Activated CD4-positive, alpha-beta T cell treated with anti-CD3 and anti-CD28 coated beads, Interleukin-2, Interleukin-6, amounts not matched to agents 100 ng/mL and 50 ng/mL, durations not matched to agents 16 hours and 8 hours (primary cell): Measurements from ENCODE around the gene ADAMTSL2.
A peak's percentile ranks its signal among the peaks of the same experiment; 100 is the strongest.

Source experiments
- DNase-seq: peaks from one replicate; pipeline ENCODE4 v3.0.0-alpha.2; 2020

Gene ADAMTSL2

GRCh38 chr9:133534346-133535291 lies at the start of gene ADAMTSL2:
TSS of gene ADAMTSL2 (plus strand) at chr9:133534704. CDS start at chr9:133536713, 2,009 bp downstream.
- DNase-seq = no peak

- peak; percentile 30 for DNase-seq
Measured at GRCh38 chr9:133485531-133486260, 48.8 kb upstream of the ADAMTSL2 start.

- no peak for DNase-seq
Measured at GRCh38 chr9:133487331-133487725, 47.2 kb upstream of the ADAMTSL2 start.

GRCh38 chr9:133488686-133489252 lies 45.7 kb upstream of the ADAMTSL2 start:
- DNase-seq = no peak

GRCh38 chr9:133489253-133490190 lies 45.0 kb upstream of the ADAMTSL2 start:
- DNase-seq = no peak

- no peak for DNase-seq
Measured at GRCh38 chr9:133490201-133490681, 44.3 kb upstream of the ADAMTSL2 start.

- DNase-seq = no peak
Measured at GRCh38 chr9:133490865-133491655, 43.4 kb upstream of the ADAMTSL2 start.

- DNase-seq = no peak
Measured at GRCh38 chr9:133491656-133491925, 42.9 kb upstream of the ADAMTSL2 start.

- no peak for DNase-seq
Measured at GRCh38 chr9:133492061-133493021, 42.2 kb upstream of the ADAMTSL2 start.

- DNase-seq = no peak
Measured at GRCh38 chr9:133493428-133493827, 41.1 kb upstream of the ADAMTSL2 start.

- no peak for DNase-seq
Measured at GRCh38 chr9:133493845-133494540, 40.5 kb upstream of the ADAMTSL2 start.

GRCh38 chr9:133494636-133495326 lies 39.7 kb upstream of the ADAMTSL2 start:
- DNase-seq = no peak

GRCh38 chr9:133495327-133496293 lies 38.9 kb upstream of the ADAMTSL2 start:
- DNase-seq = no peak

GRCh38 chr9:133496861-133497842 lies 37.4 kb upstream of the ADAMTSL2 start:
- no peak for DNase-seq

- no peak for DNase-seq
Measured at GRCh38 chr9:133499132-133499891, 35.2 kb upstream of the ADAMTSL2 start.

- DNase-seq = no peak
Measured at GRCh38 chr9:133499892-133500270, 34.6 kb upstream of the ADAMTSL2 start.
